ENCODE data around the gene OR2D3. TPM values are rescaled to one million over a fixed set of nuclear protein-coding genes. Genes with fewer than 3 reads are reported as not detected.

The OR2D3 gene
- total and polyA plus RNA-seq, 2 of the 13 experiments (the other 11 are each of a cell fraction or from before 2014, with no cell fraction given), result not detected

- TF ChIP-seq ZNF318 (CRISPR knock-in tag; IDR thresholded peaks at IDR 0.05), result no peak
- TF ChIP-seq KAT8 (CRISPR knock-in tag; IDR thresholded peaks at IDR 0.05), result no peak
- TF ChIP-seq, protein P1, sequence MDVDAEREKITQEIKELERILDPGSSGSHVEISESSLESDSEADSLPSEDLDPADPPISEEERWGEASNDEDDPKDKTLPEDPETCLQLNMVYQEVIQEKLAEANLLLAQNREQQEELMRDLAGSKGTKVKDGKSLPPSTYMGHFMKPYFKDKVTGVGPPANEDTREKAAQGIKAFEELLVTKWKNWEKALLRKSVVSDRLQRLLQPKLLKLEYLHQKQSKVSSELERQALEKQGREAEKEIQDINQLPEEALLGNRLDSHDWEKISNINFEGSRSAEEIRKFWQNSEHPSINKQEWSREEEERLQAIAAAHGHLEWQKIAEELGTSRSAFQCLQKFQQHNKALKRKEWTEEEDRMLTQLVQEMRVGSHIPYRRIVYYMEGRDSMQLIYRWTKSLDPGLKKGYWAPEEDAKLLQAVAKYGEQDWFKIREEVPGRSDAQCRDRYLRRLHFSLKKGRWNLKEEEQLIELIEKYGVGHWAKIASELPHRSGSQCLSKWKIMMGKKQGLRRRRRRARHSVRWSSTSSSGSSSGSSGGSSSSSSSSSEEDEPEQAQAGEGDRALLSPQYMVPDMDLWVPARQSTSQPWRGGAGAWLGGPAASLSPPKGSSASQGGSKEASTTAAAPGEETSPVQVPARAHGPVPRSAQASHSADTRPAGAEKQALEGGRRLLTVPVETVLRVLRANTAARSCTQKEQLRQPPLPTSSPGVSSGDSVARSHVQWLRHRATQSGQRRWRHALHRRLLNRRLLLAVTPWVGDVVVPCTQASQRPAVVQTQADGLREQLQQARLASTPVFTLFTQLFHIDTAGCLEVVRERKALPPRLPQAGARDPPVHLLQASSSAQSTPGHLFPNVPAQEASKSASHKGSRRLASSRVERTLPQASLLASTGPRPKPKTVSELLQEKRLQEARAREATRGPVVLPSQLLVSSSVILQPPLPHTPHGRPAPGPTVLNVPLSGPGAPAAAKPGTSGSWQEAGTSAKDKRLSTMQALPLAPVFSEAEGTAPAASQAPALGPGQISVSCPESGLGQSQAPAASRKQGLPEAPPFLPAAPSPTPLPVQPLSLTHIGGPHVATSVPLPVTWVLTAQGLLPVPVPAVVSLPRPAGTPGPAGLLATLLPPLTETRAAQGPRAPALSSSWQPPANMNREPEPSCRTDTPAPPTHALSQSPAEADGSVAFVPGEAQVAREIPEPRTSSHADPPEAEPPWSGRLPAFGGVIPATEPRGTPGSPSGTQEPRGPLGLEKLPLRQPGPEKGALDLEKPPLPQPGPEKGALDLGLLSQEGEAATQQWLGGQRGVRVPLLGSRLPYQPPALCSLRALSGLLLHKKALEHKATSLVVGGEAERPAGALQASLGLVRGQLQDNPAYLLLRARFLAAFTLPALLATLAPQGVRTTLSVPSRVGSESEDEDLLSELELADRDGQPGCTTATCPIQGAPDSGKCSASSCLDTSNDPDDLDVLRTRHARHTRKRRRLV (CRISPR knock-in tag; IDR thresholded peaks at IDR 0.05), result no peak
- no peak for TF ChIP-seq ZC3H4 (CRISPR knock-in tag; IDR thresholded peaks at IDR 0.05; ENCODE audit: borderline replicate concordance)
- TF ChIP-seq ESRRA (CRISPR knock-in tag; IDR thresholded peaks at IDR 0.05; ENCODE audit: low read depth), result no peak
- TF ChIP-seq, protein P2, sequence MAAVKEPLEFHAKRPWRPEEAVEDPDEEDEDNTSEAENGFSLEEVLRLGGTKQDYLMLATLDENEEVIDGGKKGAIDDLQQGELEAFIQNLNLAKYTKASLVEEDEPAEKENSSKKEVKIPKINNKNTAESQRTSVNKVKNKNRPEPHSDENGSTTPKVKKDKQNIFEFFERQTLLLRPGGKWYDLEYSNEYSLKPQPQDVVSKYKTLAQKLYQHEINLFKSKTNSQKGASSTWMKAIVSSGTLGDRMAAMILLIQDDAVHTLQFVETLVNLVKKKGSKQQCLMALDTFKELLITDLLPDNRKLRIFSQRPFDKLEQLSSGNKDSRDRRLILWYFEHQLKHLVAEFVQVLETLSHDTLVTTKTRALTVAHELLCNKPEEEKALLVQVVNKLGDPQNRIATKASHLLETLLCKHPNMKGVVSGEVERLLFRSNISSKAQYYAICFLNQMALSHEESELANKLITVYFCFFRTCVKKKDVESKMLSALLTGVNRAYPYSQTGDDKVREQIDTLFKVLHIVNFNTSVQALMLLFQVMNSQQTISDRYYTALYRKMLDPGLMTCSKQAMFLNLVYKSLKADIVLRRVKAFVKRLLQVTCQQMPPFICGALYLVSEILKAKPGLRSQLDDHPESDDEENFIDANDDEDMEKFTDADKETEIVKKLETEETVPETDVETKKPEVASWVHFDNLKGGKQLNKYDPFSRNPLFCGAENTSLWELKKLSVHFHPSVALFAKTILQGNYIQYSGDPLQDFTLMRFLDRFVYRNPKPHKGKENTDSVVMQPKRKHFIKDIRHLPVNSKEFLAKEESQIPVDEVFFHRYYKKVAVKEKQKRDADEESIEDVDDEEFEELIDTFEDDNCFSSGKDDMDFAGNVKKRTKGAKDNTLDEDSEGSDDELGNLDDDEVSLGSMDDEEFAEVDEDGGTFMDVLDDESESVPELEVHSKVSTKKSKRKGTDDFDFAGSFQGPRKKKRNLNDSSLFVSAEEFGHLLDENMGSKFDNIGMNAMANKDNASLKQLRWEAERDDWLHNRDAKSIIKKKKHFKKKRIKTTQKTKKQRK (IDR thresholded peaks at IDR 0.05; ENCODE audit: low read length), result no peak
Observed at GRCh38 chr11:6892400-6892799, 28.4 kb upstream of the OR2D3 start, which contains the start of gene OR2D2 (continued).
